Measurements from ENCODE around the gene ANKRD63. TPM values are rescaled to one million over a fixed set of nuclear protein-coding genes. Genes with fewer than 3 reads are reported as not detected.
A peak's percentile ranks its signal among the peaks of the same experiment; 100 is the strongest.

ANKRD63 gene
- total and polyA plus RNA-seq, 2 of the 13 experiments (the other 11 are each of a cell fraction or from before 2014, with no cell fraction given): not detected

DNA sequence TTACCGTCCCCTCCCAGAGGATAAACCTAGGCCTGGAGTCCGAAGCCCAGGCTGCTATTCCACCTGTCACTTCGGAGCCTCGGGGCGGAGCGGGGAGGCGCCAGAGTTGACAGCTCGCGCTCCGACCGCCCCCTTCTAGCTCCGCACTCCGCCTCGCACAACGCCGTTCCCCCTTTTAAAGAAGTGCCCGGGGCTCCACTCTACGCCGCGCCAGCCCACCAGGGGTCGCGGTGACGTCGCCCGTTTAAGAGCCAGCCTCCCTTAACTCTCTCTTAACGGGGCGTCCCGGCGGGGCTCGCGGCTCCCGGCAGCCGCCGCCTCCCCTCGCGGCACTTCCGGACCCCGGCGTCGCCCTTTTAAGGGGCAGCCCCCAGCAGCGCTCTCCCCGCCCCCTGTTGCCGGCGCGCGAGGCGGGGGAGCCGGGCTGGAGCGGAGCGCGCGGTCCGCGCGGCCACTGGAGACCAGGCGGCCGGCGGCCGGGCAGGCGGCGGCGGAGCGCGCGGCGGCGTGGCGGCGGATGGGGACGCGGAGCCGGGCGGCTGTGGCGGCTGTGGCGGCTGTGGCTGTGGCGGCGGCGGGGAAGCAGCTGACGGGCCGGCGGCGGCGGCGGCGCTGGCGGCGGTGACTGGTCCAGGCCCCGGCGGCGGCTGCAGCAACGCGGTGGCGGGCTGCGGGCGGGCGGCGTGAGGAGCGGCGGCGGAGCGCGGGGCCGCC is 40.5 kb upstream of the ANKRD63 start, which contains the start of gene INAFM2 (continued):
- TF ChIP-seq ZBTB33 (CRISPR knock-in tag; IDR thresholded peaks at IDR 0.05) (no peak), ZNF24 (IDR thresholded peaks at IDR 0.05) (no peak), NR2F6 (IDR thresholded peaks at IDR 0.05) (no peak), NR2F6 (CRISPR knock-in tag; IDR thresholded peaks at IDR 0.05) (no peak), ARNT2 (CRISPR knock-in tag; IDR thresholded peaks at IDR 0.05; ENCODE audit: low read depth) (0 out of 2 replicates have a peak, but pooled peaks have one; percentile 29), ZNF256 (CRISPR knock-in tag; conservative IDR thresholded peaks at IDR 0.05) (no peak), ZFX (CRISPR knock-in tag; IDR thresholded peaks at IDR 0.05; ENCODE audit: low read depth) (peak; percentile 60), ZNF629 (CRISPR knock-in tag; conservative IDR thresholded peaks at IDR 0.05) (no peak), ATRX (CRISPR knock-in tag; IDR thresholded peaks at IDR 0.05; ENCODE audit: borderline replicate concordance) (no peak), SP5 (CRISPR knock-in tag; IDR thresholded peaks at IDR 0.05; ENCODE audit: borderline replicate concordance, low read depth) (peak; percentile 83; the same call in 1 of the 2 replicates), ZNF781 (CRISPR knock-in tag; IDR thresholded peaks at IDR 0.05; ENCODE audit: borderline replicate concordance, not compliant biosample characterization) (no peak), ZC3H4 (CRISPR knock-in tag; IDR thresholded peaks at IDR 0.05; ENCODE audit: borderline replicate concordance) (no peak), DPF2 (CRISPR knock-in tag; IDR thresholded peaks at IDR 0.05; ENCODE audit: borderline replicate concordance, low read depth) (no peak), HNRNPUL1 (IDR thresholded peaks at IDR 0.05; ENCODE audit: low read depth, low read length) (no peak), ZNF292 (CRISPR knock-in tag; IDR thresholded peaks at IDR 0.05; ENCODE audit: borderline replicate concordance, low read depth) (no peak), ARID5B (CRISPR knock-in tag; IDR thresholded peaks at IDR 0.05) (peak; percentile 48; the same call in 1 of the 2 replicates), PHF20 (CRISPR knock-in tag; IDR thresholded peaks at IDR 0.05) (peak; percentile 46; the same call in 1 of the 2 replicates), ZNF780A (CRISPR knock-in tag; IDR thresholded peaks at IDR 0.05) (no peak), STAT5B (CRISPR knock-in tag; IDR thresholded peaks at IDR 0.05) (no peak)
- TF ChIP-seq, protein P1, sequence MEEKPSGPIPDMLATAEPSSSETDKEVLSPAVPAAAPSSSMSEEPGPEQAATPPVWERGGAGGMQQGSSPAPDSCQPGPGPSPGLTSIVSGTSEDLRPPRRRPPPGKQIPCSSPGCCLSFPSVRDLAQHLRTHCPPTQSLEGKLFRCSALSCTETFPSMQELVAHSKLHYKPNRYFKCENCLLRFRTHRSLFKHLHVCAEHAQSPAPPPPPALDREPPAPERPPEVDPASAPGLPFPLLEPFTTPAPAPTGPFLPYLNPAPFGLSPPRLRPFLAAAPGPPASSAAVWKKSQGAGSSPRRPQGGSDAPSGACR (CRISPR knock-in tag; IDR thresholded peaks at IDR 0.05): no peak
- TF ChIP-seq, protein P2, sequence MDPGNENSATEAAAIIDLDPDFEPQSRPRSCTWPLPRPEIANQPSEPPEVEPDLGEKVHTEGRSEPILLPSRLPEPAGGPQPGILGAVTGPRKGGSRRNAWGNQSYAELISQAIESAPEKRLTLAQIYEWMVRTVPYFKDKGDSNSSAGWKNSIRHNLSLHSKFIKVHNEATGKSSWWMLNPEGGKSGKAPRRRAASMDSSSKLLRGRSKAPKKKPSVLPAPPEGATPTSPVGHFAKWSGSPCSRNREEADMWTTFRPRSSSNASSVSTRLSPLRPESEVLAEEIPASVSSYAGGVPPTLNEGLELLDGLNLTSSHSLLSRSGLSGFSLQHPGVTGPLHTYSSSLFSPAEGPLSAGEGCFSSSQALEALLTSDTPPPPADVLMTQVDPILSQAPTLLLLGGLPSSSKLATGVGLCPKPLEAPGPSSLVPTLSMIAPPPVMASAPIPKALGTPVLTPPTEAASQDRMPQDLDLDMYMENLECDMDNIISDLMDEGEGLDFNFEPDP (CRISPR knock-in tag; conservative IDR thresholded peaks at IDR 0.05): no peak
- TF ChIP-seq, protein P3, sequence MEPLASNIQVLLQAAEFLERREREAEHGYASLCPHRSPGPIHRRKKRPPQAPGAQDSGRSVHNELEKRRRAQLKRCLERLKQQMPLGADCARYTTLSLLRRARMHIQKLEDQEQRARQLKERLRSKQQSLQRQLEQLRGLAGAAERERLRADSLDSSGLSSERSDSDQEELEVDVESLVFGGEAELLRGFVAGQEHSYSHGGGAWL (CRISPR knock-in tag; IDR thresholded peaks at IDR 0.05): peak; percentile 36; the same call in 1 of the 2 replicates
